ENCODE data around the gene POMT1. TPM values are rescaled to one million over a fixed set of nuclear protein-coding genes. Genes with fewer than 3 reads are reported as not detected.

Gene POMT1
- total and polyA plus RNA-seq, 2 of the 8 experiments (the other 6 are each of a cell fraction or from before 2014, with no cell fraction given): 22.3 to 33.2 TPM

- ChIA-PET CTCF (ENCODE audit: partially characterized antibody) (interaction anchor here (0.8 to 1.1 kb wide), 2 partner anchors 38 to 215 kb away, joined by 3 read pairs; no protein-coding TSS in a partner anchor), POLR2A (ENCODE audit: partially characterized antibody) (interaction anchor here (0.7 to 2.9 kb wide), 7 partner anchors 9 to 360 kb away, joined by 3 to 24 read pairs (median 3); no protein-coding TSS in a partner anchor)
- Histone ChIP-seq H3K14ac (ENCODE audit: insufficient read length) (no peak overlapping the region), H3K4ac (replicated peaks; ENCODE audit: insufficient read length, low read depth, low read length) (no peak overlapping the region), H3K27me3 (replicated peaks in 1 of 4; ENCODE audit: control insufficient read depth in 3 of 4, extremely low read depth in 1 of 4, insufficient read depth in 3 of 4, low read length in 3 of 4) (no peaks in the 10 kb centered on the region), H4K5ac (ENCODE audit: insufficient read length, low read depth, low read length) (no peak overlapping the region), H3K23ac (ENCODE audit: insufficient read length) (no peak overlapping the region), H4K20me1 (replicated peaks in 1 of 2; ENCODE audit: control insufficient read depth in 1 of 2, insufficient read depth in 2 of 2, low read length in 2 of 2) (peaks cover 5% of the 10 kb centered on the region in 2 experiments), H4K8ac (ENCODE audit: extremely low read depth, insufficient read depth, low read length) (peak overlapping the region; percentile 57), H2BK120ac (replicated peaks; ENCODE audit: low read depth, low read length) (no peak overlapping the region), H4K91ac (replicated peaks; ENCODE audit: insufficient read length, low read length) (no peak overlapping the region), H3K4me2 (ENCODE audit: insufficient read depth in 1 of 2, low read depth in 2 of 2, low read length in 2 of 2) (no peak overlapping the region), H3K9ac (replicated peaks in 1 of 4; ENCODE audit: extremely low read depth in 1 of 4, low read depth in 3 of 4, low read length in 3 of 4) (no peak overlapping the region), H3K56ac (replicated peaks; ENCODE audit: insufficient read length, low read depth, low read length) (no peak overlapping the region), H3K9me3 (ENCODE audit: insufficient read depth in 2 of 2, low read depth in 1 of 2, low read length in 1 of 2) (no peaks in the 10 kb centered on the region), H2AK5ac (ENCODE audit: low read depth, low read length) (no peak overlapping the region), H3K27ac (ENCODE audit: low read depth, low read length) (no peak overlapping the region), H3K4me1 (replicated peaks in 1 of 4; ENCODE audit: control insufficient read depth in 3 of 4, insufficient read depth in 4 of 4, low read length in 3 of 4) (no peaks in the 10 kb centered on the region), H2AFZ (ENCODE audit: low read length) (no peak overlapping the region), H3K18ac (ENCODE audit: extremely low read depth, low read length) (no peak overlapping the region), H3K36me3 (ENCODE audit: control insufficient read depth in 2 of 4, insufficient read depth in 4 of 4, low read length in 3 of 4) (peaks cover 12 to 74% (median 46%) of the 10 kb centered on the region in 4 experiments), H2BK15ac (ENCODE audit: low read length) (no peak overlapping the region), H3K79me2 (ENCODE audit: control insufficient read depth in 1 of 2, insufficient read depth in 2 of 2, low read length in 2 of 2) (no peaks in the 10 kb centered on the region), H3K79me1 (ENCODE audit: low read depth, low read length) (no peaks in the 10 kb centered on the region), H2BK5ac (ENCODE audit: low read depth, low read length) (no peak overlapping the region), H2BK20ac (ENCODE audit: low read length) (no peak overlapping the region), H3K23me2 (ENCODE audit: low read depth, low read length) (no peaks in the 10 kb centered on the region), H2BK12ac (ENCODE audit: low read depth, low read length) (no peak overlapping the region), H3K4me3 (ENCODE audit: extremely low read depth in 1 of 4, insufficient read depth in 2 of 4, low read depth in 3 of 4, low read length in 4 of 4) (no peak overlapping the region)
- FAIRE-seq (no peak), DNase-seq (ENCODE audit: low read depth in 1 of 2, low spot score in 2 of 2) (no peak)
- 94 to 100% methylated on average over 2 to 26 of the region's 29 CpGs for WGBS, 2 experiments (ENCODE audit: extremely low coverage in 1 of 2, insufficient coverage in 1 of 2, insufficient read length in 1 of 2, insufficient replicate concordance in 2 of 2, low coverage in 1 of 2, low lambda C conversion rate in 2 of 2, missing lambda C conversion rate in 1 of 2)
- no peak for TF ChIP-seq FOSL1 (IDR thresholded peaks at IDR 0.05; ENCODE audit: insufficient read depth, low read depth, low read length)
- no peak for TF ChIP-seq EP300 (IDR thresholded peaks at IDR 0.05; ENCODE audit: borderline replicate concordance in 1 of 2, low read depth in 2 of 2, low read length in 2 of 2)
- no peak for TF ChIP-seq JUND (IDR thresholded peaks at IDR 0.05; ENCODE audit: low read length)
- TF ChIP-seq CHD2 (IDR thresholded peaks at IDR 0.05; ENCODE audit: low read length): no peak
- TF ChIP-seq POLR2A (IDR thresholded peaks at IDR 0.05; ENCODE audit: control extremely low read depth in 1 of 2, low read depth in 2 of 2, low read length in 2 of 2): no peak
- TF ChIP-seq SIX5 (IDR thresholded peaks at IDR 0.05; ENCODE audit: low read depth, low read length): no peak
- TF ChIP-seq SRF (IDR thresholded peaks at IDR 0.05; ENCODE audit: low read depth, low read length): no peak
- TF ChIP-seq HDAC2 (IDR thresholded peaks at IDR 0.05; ENCODE audit: borderline replicate concordance in 1 of 2, low read depth in 2 of 2, low read length in 2 of 2): no peak
- no peak for TF ChIP-seq BCL11A (IDR thresholded peaks at IDR 0.05; ENCODE audit: low read depth in 2 of 2, low read length in 2 of 2)
- no peak for TF ChIP-seq RFX5 (IDR thresholded peaks at IDR 0.05; ENCODE audit: borderline replicate concordance, low read depth, low read length)
Observed at GRCh38 chr9:131522257-131523085, 19.8 kb downstream of the POMT1 start.
